DMS153 treated with DMSO at 0.1 percent for 48 hours (cell line): ENCODE data around the gene ZMYM2.
"Not testable (repeated sequence)": the region's sequence is repeated elsewhere in the genome, so short reads cannot be mapped to it uniquely, and the experiment has no call there.

Experiments
- DNase-seq: peaks from one replicate; lab custom pipeline; 2025; ENCODE audit not compliant: unreplicated experiment; lab: John Stamatoyannopoulos, UW

The ZMYM2 gene

DNA sequence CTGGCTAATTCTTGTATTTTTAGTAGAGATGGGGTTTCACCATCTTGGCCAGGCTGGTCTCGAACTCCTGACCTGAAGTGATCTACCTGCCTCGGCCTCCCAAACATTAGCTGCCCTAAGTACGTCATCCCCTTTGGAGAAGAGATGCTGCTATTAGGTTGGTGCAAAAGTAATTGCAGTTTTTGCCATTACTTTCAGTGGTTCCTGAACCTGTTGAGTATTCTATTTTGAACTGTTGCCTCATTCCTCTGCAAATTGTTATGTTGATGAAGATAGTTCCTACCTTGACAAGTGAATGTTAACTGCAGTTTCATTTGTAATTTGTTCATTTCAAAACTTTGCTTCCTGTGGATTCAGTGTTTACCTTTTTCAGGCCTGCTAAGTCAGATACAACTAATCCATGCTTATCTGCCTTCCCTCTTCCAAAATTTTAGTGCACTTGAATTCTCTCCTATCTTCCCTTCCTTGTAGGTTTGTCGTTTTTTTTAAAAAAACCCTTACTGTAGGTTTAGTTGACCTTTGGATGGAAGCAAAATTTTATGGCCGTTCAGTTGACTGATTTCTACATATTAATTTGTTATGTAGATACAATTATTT lies 24.0 kb downstream of the ZMYM2 start:
- no peak for DNase-seq

DNA sequence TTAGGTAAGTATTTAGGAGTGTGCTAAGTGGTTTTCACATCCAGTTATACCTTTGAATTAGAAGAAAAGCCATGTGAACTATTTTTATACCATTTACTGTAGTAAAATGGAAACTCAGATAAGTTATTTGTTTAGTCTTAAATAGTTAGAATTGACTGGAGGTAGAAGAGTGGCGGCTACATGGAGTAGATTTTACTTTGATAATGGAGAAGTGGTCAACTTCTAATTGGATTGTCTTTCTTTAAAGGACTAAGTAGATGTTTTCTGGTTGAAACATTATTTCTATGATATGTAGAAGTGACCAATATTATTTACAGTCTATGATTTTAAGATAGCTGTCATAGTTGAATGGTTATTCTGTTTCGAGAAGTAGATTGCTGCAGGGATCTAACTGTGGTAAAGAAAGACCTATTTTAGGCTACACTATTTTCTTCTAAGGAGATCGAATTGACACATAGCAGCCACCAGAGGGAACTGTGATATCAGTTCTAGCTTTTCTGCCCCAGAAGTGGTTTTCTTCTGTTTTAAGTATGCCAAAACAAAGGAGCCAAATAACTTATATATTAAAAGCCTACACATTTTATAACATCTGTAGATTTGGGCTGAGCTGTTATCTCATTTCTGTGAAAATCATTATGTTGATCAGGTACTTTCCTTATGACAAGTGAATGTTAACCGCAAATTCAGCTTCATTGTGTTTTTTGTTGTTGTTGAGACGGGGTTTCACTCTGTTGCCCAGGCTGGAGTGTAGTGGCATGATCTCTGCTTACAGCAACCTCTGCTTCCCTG lies 26.1 kb downstream of the ZMYM2 start:
- no peak for DNase-seq

- no peak for DNase-seq
These were observed 26.7 kb downstream of the ZMYM2 start for GRCh38 chr13:19985219-19985556.

DNA sequence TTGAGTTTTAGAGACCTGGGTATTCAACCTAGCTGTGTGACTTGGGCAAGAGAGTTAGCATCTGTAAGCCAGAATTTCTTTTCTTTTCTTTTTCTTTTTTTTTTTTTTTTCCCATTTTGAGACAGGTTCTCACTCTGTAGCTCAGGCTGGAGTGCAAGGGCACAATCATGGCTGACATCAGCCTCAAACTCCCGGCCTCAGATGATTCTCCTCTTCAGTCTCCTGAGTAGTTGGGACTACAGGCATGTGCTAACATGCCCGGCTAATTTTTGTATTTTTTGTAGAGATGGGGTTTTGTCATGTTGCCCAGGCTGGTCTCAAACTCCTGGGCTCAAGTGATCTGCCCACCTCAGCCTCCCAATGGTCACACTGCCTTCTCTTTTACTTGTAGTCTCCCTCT lies 33.0 kb downstream of the ZMYM2 start:
- DNase-seq = no peak

- DNase-seq = no peak
These were observed 34.5 kb downstream of the ZMYM2 start for GRCh38 chr13:19993024-19993423.

DNA sequence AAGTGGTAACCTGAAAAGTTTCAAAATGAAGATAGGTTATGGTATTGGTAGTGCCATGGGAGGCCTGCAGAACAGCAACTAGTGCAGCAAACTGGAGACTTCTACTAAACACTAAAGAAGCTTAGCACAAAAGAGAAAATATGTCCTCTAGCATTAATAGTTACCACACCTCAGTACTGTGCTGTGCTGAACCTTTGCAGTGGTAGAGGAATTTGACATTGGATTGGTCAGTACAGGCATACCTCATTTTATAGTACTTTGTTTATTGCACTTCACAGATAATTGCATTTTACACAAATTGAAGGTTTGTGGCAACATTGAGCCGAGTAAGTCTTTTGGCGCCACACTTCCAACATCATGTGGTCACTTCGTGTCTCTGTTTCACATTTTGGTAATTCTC lies 40.4 kb downstream of the ZMYM2 start:
- no peak for DNase-seq

GRCh38 chr13:20000062-20000552 lies 41.6 kb downstream of the ZMYM2 start:
- DNase-seq = no peak

DNA sequence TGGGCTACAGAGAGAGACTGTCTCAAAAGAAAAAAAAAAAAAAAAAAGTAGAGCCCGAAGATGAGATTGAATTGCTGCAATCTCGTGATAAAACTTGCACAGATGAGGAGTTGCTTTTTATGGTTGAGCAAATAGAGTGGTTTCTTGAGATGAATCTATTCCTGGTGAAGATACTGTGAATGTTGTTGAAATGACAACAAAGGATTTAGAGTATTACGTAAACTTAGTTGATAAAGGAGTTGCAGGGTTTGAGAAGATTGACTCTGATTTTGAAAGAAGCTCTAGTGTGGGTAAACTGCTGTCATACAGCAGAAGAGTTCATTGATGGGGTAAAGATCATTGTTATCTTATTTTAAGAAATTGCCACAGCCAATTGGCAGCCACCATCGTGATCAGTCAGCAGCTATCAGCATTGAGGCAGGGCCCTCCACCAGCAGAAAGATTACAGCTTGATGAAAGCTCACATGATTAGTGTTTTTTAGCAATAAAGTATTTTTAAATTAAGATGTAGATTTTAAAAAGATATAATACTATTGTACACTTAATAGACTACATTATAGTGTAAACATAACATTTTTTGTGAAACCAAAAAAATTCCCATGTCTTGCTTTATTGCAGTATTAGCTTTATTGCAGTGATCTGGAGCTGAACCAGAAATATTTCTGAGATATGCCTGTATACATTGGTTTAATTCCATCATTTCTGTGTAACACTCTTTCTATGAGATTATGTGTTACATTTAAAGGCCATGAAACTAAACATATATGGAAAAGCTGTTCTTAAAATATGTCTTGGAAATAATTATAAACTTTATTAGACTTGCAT lies 43.1 kb downstream of the ZMYM2 start:
- DNase-seq = no peak

DNA sequence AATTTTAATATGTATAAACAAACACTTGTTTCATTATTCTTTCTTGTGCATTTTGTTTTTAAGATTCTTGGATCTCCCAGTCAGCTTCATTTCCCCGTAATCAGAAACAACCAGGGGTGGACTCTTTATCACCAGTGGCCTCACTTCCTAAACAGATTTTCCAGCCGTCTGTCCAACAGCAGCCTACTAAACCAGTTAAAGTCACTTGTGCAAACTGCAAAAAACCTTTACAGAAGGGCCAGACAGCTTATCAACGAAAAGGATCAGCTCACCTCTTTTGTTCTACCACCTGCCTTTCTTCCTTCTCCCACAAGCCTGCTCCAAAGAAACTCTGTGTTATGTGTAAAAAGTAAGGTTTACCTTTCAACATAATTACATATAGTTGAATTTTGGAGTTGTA lies 44.3 kb downstream of the ZMYM2 start:
- DNase-seq = no peak

- no peak for DNase-seq
These were observed 47.7 kb downstream of the ZMYM2 start for GRCh38 chr13:20006206-20006605.

GRCh38 chr13:20015763-20016162 lies 57.2 kb downstream of the ZMYM2 start:
- no peak for DNase-seq

GRCh38 chr13:20016649-20017364 lies 58.3 kb downstream of the ZMYM2 start:
- DNase-seq = no peak

GRCh38 chr13:20017365-20017711 lies 58.8 kb downstream of the ZMYM2 start:
- DNase-seq = no peak

DNA sequence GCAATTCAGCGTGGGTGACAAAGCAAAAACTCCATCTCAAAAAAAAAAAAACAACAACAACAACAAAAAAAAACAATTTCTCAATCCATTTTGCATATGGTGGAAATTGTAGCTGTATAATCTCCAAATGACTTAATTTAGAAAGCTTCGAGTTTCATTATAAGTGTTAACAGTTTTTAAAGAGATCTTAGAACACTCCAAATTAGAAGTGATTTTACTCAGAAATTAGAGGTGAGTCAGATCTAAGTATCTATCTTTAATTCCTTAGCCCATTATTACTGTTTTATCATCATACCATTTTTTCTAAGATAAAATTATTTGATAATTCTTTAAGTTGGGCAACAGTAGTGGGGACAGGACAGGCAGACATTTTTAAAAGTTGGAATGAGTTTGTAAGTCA lies 60.5 kb downstream of the ZMYM2 start:
- DNase-seq = no peak

DNA sequence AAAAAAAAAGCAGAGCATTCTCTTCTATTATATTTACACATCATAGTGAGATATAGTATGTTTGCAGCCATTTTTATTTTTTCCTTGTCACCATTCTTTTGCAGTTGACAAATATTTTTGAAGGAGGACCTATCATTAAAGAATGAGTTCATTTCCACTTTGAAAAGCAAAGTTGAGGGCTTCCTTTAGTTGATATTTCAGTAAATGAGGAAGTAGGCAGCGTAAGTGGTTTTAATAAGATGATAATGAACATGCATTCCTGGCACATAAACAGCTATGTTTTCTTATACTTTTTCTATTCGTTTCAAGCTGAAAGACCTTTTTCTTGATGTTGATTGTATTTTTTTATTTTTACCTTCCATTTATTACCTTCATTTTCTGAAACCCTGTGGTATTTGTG lies 66.2 kb downstream of the ZMYM2 start:
- no peak for DNase-seq

GRCh38 chr13:20028953-20029352 lies 70.4 kb downstream of the ZMYM2 start:
- DNase-seq = no peak

DNA sequence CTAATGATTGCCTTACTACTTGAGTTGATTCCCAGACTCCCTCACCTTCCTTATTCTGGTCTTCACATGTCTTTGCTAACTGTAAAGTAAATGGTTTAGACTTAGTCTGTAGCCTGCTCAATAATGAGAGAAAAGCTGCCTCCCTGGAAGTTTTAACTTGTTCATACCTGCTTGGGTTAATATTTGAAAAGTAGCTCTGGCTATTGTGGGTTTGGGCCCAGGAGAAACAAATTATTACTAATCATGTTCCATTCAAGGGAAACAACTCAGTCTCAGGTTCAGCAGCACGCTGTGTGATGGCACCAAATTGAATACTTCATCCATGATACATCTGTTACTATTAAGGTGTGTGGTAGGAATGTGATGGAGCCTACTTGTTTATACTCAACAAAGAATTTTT lies 75.0 kb downstream of the ZMYM2 start:
- no peak for DNase-seq

GRCh38 chr13:20035130-20035529 lies 76.6 kb downstream of the ZMYM2 start:
- DNase-seq = no peak

GRCh38 chr13:20037908-20038307 lies 79.4 kb downstream of the ZMYM2 start:
- DNase-seq = no peak

- DNase-seq = not testable (repeated sequence)
These were observed 84.1 kb downstream of the ZMYM2 start for GRCh38 chr13:20042603-20043002.

GRCh38 chr13:20043207-20043925 lies 84.8 kb downstream of the ZMYM2 start:
- DNase-seq = no peak
